ENCODE data around the gene RNPEPL1.

The RNPEPL1 gene

DNA sequence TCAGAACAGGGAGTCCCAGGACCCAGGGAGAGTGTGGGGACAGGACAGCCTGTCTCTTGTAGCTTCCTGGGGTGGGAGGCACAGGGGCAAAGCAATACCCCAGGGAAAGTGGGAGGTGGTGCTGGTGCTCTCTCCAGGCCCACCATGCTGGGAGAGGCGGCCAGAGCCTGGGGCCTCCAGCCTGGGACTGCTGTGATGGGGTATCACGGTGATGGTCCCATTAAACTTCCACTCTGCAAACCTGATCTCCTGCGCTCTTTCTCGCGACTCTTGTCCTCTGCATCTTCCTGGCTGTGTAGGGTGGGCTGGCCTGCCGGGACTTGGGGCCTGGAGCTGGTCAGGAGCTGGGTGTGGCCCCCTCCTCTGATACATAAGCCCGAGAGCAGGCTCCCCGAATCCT, 10.2 kb downstream of the RNPEPL1 start:
- no peak for DNase-seq

DNA sequence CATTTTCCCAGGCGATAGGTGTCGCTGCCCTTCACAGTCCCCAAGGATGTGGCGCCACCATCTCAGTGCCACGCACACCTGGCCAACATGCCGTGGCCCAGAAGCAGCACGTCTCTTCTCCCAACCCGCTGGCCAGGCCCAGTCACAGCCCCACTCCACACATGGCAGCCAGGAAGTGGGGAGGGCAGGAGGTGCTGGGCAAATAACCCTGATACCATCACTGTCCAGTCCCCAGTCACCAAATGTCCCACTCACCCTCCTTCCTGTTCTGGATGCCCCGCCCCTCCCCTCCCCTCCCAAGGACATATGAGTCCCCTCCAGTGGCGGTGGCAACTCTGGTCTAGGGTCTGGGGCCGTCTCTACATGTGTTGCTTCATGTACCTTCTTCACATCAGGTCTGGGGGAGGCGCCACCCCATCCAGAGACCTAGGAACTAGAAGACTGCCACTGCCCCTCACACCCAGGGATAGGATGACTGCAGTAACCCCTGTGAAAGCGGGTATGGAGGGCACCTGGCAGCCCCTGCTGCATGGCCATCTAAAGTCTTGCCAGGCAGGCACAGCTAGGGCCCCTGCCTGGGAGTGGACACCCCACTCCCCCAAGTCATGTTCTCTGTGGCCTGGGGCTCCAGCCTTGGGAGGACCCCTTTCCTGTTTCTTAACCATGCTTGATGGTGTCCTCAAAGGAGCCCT, 10.9 kb downstream of the RNPEPL1 start:
- DNase-seq, result peak; percentile 44

DNA sequence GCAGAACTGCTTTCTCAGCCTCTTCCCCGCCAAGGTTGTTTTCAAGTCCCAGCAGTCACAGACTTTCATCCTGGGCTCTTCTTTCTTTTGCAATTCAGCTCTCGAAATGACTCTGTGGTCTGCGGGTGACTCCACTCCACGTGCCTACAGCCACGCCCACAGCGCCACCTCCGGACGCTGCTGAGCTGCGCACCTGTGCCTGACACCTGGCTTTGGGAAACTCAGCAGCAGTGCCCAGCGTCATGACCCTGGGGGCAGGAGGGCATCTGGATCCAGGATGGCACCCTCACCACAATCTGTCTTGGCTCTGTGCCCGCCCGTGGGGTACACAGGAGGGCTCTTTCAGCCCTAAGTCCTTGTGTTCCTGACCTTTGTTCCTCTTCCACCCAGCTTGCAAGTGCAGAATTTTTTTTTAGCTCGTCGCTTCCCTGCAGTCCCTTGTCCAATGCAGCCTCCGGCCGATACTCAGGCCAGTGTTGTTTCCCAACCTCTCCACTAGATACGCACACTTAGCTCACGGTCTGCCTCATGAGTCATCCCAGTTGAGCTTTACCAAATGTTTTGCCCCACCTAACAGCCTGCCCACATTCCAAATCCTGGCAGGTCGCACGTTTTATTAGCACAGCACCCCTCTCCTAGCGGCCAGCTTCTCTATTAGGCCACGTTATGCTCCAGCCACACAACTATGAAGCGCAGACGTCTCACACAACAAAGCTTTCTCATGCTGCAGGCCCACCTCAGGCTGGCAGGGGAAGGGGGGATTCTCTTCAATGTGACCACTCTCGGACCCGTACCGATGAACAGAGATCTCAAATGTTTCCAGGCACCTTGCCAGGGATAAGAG, 11.7 kb downstream of the RNPEPL1 start:
- peak; percentile 96 for DNase-seq

GRCh38 chr2:240581811-240582210, 13.5 kb downstream of the RNPEPL1 start:
- DNase-seq, result no peak

DNA sequence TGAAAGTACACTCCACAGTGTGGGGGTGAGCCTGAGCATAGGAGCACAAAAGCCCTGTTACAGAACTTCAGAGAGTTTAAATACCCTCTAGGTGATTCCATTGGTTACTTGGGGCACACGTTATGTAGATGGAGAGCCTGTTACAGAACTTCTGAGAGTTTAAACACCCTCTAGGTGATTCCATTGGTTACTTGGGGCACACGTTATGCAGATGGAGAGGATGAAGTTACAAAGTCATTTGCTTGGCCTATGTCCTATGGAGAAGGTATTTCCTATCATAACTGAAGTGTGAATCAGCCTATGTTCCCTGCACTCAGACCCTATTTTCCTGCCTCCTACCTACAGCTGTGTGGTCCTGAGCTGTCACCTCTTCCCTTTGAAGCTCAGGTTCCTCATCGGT, 14.5 kb downstream of the RNPEPL1 start:
- DNase-seq, result no peak

DNA sequence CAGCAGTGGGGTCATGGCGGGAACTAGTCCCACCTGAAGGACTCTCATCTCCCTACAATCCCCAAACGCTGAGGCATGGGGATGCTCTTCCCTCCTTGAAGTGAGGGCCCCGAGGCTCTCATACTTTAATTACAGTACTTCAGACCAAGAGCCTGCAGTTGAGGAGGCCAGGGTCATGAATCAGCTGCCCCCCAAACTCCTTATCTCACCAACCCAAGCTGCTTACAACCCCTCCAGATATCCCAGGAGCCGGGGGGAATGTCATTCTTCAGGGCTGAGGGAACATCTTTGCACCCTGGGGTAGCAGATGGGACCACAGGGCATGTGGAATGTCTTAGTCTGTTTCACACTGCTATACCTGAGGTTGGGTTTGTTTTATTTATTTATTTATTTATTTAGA, 15.5 kb downstream of the RNPEPL1 start:
- DNase-seq, result no peak

DNA sequence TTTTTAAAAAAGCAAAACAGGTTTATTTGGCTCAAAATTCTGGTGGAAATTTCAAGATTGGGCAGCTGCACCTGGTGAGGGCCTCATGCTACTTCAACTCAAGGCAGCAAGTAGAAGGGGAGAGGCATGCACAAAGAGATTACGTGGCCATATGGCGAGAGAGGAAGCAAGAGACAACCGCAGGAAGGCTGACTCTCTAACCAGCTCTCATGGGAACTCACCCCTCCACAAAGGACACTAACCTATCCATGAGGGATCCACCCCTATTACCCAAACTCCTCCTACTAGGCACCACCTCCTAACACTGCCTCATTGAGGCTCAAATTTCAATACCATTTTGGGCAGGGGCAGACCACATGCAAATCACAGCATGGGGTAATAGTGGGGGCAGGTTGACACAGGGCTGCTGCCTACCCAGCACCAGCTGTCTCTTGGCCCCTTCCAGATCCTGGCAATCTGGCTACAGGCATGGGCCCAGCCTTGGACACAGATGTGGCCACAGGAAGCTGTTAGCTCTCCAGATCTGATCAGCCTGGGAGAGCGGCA, 16.3 kb downstream of the RNPEPL1 start:
- DNase-seq, result peak; percentile 93

DNA sequence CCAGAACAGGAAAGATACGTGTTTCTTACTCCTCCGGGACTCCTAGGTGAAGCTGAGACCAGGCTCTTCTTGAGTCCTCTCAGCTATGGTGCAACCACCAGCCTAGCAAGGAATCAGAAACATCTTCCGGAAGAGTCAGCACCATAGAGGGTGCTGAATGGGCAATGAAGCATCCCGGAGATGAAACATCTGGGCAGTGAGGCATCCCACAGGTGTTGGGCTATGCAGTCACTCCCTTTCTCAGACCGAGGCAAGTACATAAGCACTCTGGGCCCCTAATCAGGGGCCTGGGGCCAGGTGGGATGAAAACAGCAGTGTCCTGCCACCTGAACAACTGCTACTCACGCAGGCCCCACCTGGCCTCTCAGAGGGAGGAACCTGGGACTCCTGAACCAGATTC, 16.8 kb downstream of the RNPEPL1 start:
- peak; percentile 79 for DNase-seq

- no peak for DNase-seq
Measured at GRCh38 chr2:240585681-240586197, 17.5 kb downstream of the RNPEPL1 start.

- peak; percentile 96 for DNase-seq
Measured at GRCh38 chr2:240586198-240586918, 18.1 kb downstream of the RNPEPL1 start, which contains the start of gene CAPN10. Gene CAPN10 (plus strand): TSS chr2:240586734. CDS start chr2:240586912, 178 bp downstream.

- peak; percentile 74 for DNase-seq
Measured at GRCh38 chr2:240586919-240587800, 18.9 kb downstream of the RNPEPL1 start.

- no peak for DNase-seq
Measured at GRCh38 chr2:240588006-240588655, 19.8 kb downstream of the RNPEPL1 start.

DNA sequence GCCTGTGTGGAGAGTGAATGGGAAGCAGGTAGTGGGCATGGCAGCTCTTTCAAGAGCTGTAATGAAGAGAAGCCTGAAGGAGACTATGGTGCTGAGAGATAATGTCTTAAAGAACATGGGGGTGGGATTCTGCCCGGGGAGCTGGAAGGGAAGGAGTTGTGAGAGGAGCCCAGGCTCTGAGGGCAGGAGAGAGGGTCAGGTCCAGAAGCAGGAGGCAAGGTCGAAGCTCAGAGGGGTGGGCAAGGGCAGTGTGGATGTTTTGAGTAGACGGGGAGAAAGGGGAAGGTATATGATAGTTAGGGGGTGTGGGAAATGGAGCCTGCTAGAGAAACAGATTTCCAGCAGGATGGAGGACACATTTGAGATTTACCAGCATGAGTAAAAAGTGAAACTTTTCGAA, 20.4 kb downstream of the RNPEPL1 start:
- no peak for DNase-seq

DNA sequence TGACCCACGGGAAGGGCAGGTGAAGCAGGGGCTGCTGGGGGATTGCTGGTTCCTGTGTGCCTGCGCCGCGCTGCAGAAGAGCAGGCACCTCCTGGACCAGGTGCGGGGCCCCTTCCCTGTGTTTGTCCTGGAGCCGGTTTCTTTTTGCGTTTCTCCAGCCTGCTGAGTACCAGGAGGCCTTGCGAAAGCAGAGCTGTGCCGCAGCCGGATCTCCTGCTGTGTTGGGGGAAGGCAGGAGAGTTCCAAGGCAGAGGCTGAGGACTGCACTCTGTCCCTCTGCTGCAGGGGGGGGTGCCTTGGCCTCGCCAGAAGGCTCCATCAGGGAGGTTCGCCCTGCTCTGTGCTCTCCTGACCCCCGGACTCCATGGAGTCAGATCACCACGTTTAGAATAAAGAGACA, 21.1 kb downstream of the RNPEPL1 start:
- DNase-seq, result no peak

DNA sequence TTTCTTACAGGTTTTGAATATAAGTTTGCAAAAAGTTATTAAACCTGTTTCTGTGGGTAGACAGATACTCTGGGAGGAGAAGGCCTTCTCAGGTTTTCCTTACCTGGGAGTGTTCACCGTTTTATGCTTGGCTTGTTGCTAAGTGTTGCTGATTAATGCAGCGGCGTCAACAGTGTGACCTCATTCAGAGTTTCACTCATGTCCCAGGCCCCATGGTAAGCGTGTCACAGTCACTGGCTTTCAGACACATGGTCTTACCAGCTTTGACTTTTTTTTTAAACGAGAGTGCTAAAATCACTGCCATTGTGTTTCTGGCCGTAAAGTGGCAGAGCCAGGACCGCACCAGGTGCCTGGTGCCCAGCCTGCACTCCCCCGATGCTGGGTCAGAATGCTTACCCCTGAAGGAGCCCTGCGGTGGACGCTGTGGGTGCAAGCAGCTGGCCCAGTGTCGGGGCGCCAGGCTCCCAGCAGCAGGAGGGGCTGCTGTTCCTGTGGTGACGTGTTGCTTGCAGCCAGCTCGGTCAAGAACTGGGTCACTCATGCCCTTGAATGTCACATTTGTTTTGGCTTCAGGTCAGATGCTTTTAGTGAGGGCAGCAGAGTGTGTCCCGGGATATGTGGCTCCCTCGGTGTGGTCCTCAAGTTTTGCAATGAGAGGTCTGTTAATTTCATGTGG, 21.7 kb downstream of the RNPEPL1 start:
- DNase-seq, result no peak

GRCh38 chr2:240590681-240591111, 22.4 kb downstream of the RNPEPL1 start:
- no peak for DNase-seq

- no peak for DNase-seq
Measured at GRCh38 chr2:240591226-240591625, 22.9 kb downstream of the RNPEPL1 start.

DNA sequence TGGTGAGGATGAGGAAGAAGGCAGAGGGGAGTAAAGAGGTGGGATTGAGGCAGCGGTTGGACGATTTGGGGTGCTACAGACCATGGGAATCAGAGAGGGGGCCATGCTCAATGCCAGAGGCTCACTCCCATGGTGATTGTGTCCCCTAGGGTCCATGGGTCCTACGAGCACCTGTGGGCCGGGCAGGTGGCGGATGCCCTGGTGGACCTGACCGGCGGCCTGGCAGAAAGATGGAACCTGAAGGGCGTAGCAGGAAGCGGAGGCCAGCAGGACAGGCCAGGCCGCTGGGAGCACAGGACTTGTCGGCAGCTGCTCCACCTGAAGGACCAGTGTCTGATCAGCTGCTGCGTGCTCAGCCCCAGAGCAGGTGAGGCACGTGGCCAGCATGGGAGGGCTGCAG, 23.5 kb downstream of the RNPEPL1 start:
- no peak for DNase-seq

DNA sequence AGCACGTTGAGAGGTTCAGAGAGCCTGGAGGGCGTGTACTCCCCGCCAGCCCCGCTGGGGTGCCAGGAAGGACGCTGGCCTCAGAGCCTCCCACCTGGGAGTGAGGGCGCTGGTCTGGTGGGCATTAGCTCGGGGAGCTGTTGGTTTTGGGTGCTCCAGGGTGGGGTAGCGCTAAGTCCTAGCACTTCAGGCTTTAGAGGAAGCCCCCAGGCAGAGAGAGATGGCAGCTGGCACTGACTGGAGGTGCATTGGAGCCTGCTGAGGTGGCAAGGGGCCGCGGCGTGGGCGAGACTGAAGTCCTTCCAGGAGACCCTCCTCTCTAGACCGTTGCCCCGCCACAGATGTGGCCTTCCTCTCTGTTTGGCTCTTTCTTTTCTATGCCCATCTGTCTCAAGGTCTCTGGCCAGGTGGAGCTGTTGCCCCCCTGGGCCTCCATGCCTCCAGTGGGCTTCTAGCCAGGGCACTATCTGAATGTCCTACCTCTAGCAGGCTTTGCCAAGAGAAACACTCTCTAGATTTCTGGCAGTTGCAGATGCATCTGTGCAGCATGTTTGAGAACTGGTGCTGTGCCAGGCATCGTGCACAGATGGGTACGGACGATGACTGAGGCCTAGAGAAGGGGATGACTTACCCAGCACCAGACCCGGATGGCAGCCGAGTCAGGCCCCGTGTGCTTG, 24.9 kb downstream of the RNPEPL1 start:
- DNase-seq, result no peak

Measured in RPMI8226 (cell line).